K562 (cell line): ENCODE results near the gene PPT1. TPM values are rescaled to one million over a fixed set of nuclear protein-coding genes. Genes with fewer than 3 reads are reported as not detected.

ENCODE experiments used
- ATF3 ChIP-seq, 2 experiments: fragments of 450-650 bp in 1 of 2; sonication (generic) in 1 of 2; formaldehyde crosslinking in 1 of 2; IDR thresholded peaks in 1 of 2; conservative IDR thresholded peaks in 1 of 2; 2 replicates each; pipeline versions ENCODE4 v1.6.1 to v1.8.1; 2016 to 2023; ENCODE audit warnings: mild to moderate bottlenecking in 2 of 2, moderate library complexity in 2 of 2, inconsistent platforms in 1 of 2, missing genetic modification reagents in 1 of 2
- C11orf30 ChIP-seq: fragments of 450-650 bp; IDR thresholded peaks from 2 replicates; pipeline ENCODE4 v1.6.1; 2016; ENCODE audit warnings: low read depth, mild to moderate bottlenecking
- E2F4 ChIP-seq: sonication (generic); formaldehyde crosslinking; IDR thresholded peaks from 2 replicates; pipeline ENCODE4 v1.8.0; 2022; ENCODE audit warnings: mild to moderate bottlenecking, low read depth, missing genetic modification reagents
- EHMT2 ChIP-seq: fragments of 450-650 bp; IDR thresholded peaks from 2 replicates; pipeline ENCODE4 v1.6.1; 2018; ENCODE audit warnings: antibody characterized with exemption
- FOXM1 ChIP-seq, 2 experiments: fragments of 450-650 bp in 1 of 2; sonication (generic) in 1 of 2; formaldehyde crosslinking in 1 of 2; IDR thresholded peaks; 2 replicates each; pipeline versions ENCODE4 v1.6.1 to v1.9.0; 2017 to 2022; ENCODE audit warnings: low read depth in 2 of 2, mild to moderate bottlenecking in 2 of 2, missing genetic modification reagents in 1 of 2, moderate library complexity in 1 of 2
- HNRNPK ChIP-seq: fragments of 200-400 bp; formaldehyde crosslinking; IDR thresholded peaks from one replicate; pipeline ENCODE4 v1.6.1; 2018; ENCODE audit warnings: mild to moderate bottlenecking, low read depth, low read length; ENCODE audit not compliant: poor library complexity, severe bottlenecking
- JUNB ChIP-seq: fragments of 450-650 bp; formaldehyde crosslinking; conservative IDR thresholded peaks from 2 replicates; pipeline ENCODE4 v1.4.0; 2020; ENCODE audit warnings: mild to moderate bottlenecking
- MAZ ChIP-seq, 2 experiments: fragments of 450-650 bp in 1 of 2; sonication (generic) in 1 of 2; formaldehyde crosslinking; IDR thresholded peaks in 1 of 2; conservative IDR thresholded peaks in 1 of 2; 2 replicates each; pipeline versions ENCODE4 v1.4.0 to v1.5.0; 2020; ENCODE audit warnings: mild to moderate bottlenecking in 1 of 2, missing genetic modification reagents in 1 of 2
- MED1 ChIP-seq: sonication (generic); formaldehyde crosslinking; IDR thresholded peaks from 2 replicates; pipeline ENCODE4 v1.8.1; 2023; ENCODE audit warnings: missing genetic modification reagents, borderline replicate concordance
- PBX2 ChIP-seq, 2 experiments: IDR thresholded peaks in 1 of 2; conservative IDR thresholded peaks in 1 of 2; 2 replicates each; pipeline ENCODE4 v1.6.1; 2016; ENCODE audit warnings: low read depth in 2 of 2, mild to moderate bottlenecking in 1 of 2, missing compliant biosample characterization in 1 of 2, missing genetic modification characterization in 1 of 2, moderate library complexity in 1 of 2
- PHF21A ChIP-seq: fragments of 450-650 bp; IDR thresholded peaks from 2 replicates; pipeline ENCODE4 v1.6.1; 2017; ENCODE audit warnings: low read depth, borderline replicate concordance
- POLR2A ChIP-seq: fragments of 450-650 bp; conservative IDR thresholded peaks from 2 replicates; pipeline ENCODE4 v1.6.1; 2016
- THRAP3 ChIP-seq: fragments of 450-650 bp; IDR thresholded peaks from 2 replicates; pipeline ENCODE4 v1.6.1; 2016; ENCODE audit warnings: mild to moderate bottlenecking, inconsistent platforms, borderline replicate concordance
- ZBTB9 ChIP-seq: fragments of 450-650 bp; formaldehyde crosslinking; IDR thresholded peaks from 2 replicates; pipeline ENCODE4 v1.4.0; 2020; ENCODE audit warnings: mild to moderate bottlenecking, moderate library complexity
- ZFPM2 ChIP-seq: fragments of 250-450 bp; sonication (Bioruptor Pico); IDR thresholded peaks from 2 replicates; pipeline ENCODE4 v1.5.1; 2022; ENCODE audit warnings: mild to moderate bottlenecking
- ZNF175 ChIP-seq: fragments of 200-800 bp; sonication (Bioruptor generic); IDR thresholded peaks from 2 replicates; pipeline ENCODE4 v1.6.1; 2016; ENCODE audit warnings: low read depth, mild to moderate bottlenecking, missing genetic modification characterization, missing compliant biosample characterization
- ZNF280B ChIP-seq: fragments of 250-450 bp; sonication (Bioruptor Pico); IDR thresholded peaks from 2 replicates; pipeline ENCODE4 v1.5.1; 2021; ENCODE audit warnings: mild to moderate bottlenecking
- polyA plus RNA-seq, 8 experiments: library from polyadenylated mRNA; depleted of rRNA in 4 of 8; stranded (reverse) in 5 of 8; unstranded in 3 of 8; fragments of >200 nt; fragmentation: Nextera tagmentation in 2 of 8; fragmentation: Illumina TruSeq in 1 of 8; extraction: Ambion mirVana in 2 of 8; extraction: Trizol in 1 of 8; gene quantifications; 2 replicates each; pipeline versions ENCODE4 v1.2.1 to v1.2.3, GENCODE V29; 2011 to 2014; ENCODE audit warnings: inconsistent platforms in 1 of 8, missing spikeins in 1 of 8
- total RNA-seq, 7 experiments: library from RNA; depleted of rRNA in 6 of 7; stranded (reverse); fragments of >200 nt in 6 of 7; fragmentation: Illumina TruSeq in 2 of 7; extraction: Trizol in 2 of 7; gene quantifications; 2 replicates each; pipeline versions ENCODE4 v1.2.1 to v1.2.3, GENCODE V29; 2011 to 2021; ENCODE audit warnings: low replicate concordance in 1 of 7

The PPT1 gene
- total and polyA plus RNA-seq, 9 of the 15 experiments (the other 6 are each of a cell fraction or from before 2014, with no cell fraction given): 72.2 to 285 (median 143) TPM

- TF ChIP-seq ZBTB9 (CRISPR knock-in tag) (peak; percentile 34; the same call in 1 of the 2 replicates), ZNF280B (0 out of 2 replicates have a peak, but pooled peaks have one; percentile 47), PBX2 (CRISPR knock-in tag; IDR thresholded peaks at IDR 0.05; ENCODE audit: low read depth) (no peak), PBX2 (tag; conservative IDR thresholded peaks at IDR 0.05; ENCODE audit: low read depth) (no peak), HNRNPK (no peak), JUNB (CRISPR knock-in tag) (no peak), FOXM1 (IDR thresholded peaks at IDR 0.05; ENCODE audit: low read depth) (no peak), FOXM1 (CRISPR knock-in tag; IDR thresholded peaks at IDR 0.05; ENCODE audit: low read depth) (no peak), ATF3 (IDR thresholded peaks at IDR 0.05) (no peak), ATF3 (CRISPR knock-in tag; conservative IDR thresholded peaks at IDR 0.05) (no peak), EHMT2 (no peak), MED1 (no peak), C11orf30 (no peak), THRAP3 (no peak), MAZ (CRISPR knock-in tag; conservative IDR thresholded peaks at IDR 0.05 in 1 of 2, IDR thresholded peaks at IDR 0.05 in 1 of 2) (0 out of 4 replicates have a peak, but pooled peaks of 1 of the 2 experiments have one; percentile 42), ZFPM2 (no peak), POLR2A (no peak), ZNF175 (peak; percentile 76; the same call in 1 of the 2 replicates), PHF21A (no peak), E2F4 (no peak)
Measured at GRCh38 chr1:40064797-40065499, 32.1 kb downstream of the PPT1 start (continued).
